C4-2B (cell line): ENCODE measurements around the gene PHF24.

ENCODE experiments used
- CTCF ChIP-seq: fragments of 450-650 bp; conservative IDR thresholded peaks from 2 replicates; pipeline ENCODE4 v1.5.1; 2017; ENCODE audit warnings: mild to moderate bottlenecking
- ZFX ChIP-seq: fragments of 450-650 bp; IDR thresholded peaks from 2 replicates; pipeline ENCODE4 v1.6.1; 2017

GRCh38 chr9:34999576-34999975, 41.5 kb downstream of the PHF24 start:
- TF ChIP-seq CTCF (no peak), ZFX (no peak)
